Activated CD8-positive, alpha-beta memory T cell treated with anti-CD3 and anti-CD28 coated beads, Interleukin-2, amount 50 U/mL, for 24 hours (primary cell): ENCODE results near the gene PPP1R16B.
A peak's percentile ranks its signal among the peaks of the same experiment; 100 is the strongest.
"Not testable (repeated sequence)": the region's sequence is repeated elsewhere in the genome, so short reads cannot be mapped to it uniquely, and the experiment has no call there.

Experiments
- DNase-seq: peaks from one replicate; pipeline ENCODE4 v3.0.0-alpha.2; 2020; ENCODE audit errors: extremely low read depth

Gene PPP1R16B

GRCh38 chr20:38935285-38935684 is 129.8 kb downstream of the PPP1R16B start:
- no peak for DNase-seq

GRCh38 chr20:38935967-38936407 is 130.5 kb downstream of the PPP1R16B start:
- no peak for DNase-seq

- DNase-seq, result no peak
Measured at GRCh38 chr20:38937000-38937399, 131.5 kb downstream of the PPP1R16B start.

GRCh38 chr20:38937978-38938473 is 132.5 kb downstream of the PPP1R16B start:
- no peak for DNase-seq

- DNase-seq, result no peak
Measured at GRCh38 chr20:38939686-38940085, 134.2 kb downstream of the PPP1R16B start.

- no peak for DNase-seq
Measured at GRCh38 chr20:38940644-38941043, 135.1 kb downstream of the PPP1R16B start.

GRCh38 chr20:38941726-38942389 is 136.4 kb downstream of the PPP1R16B start:
- DNase-seq, result no peak

GRCh38 chr20:38945012-38945411 is 139.5 kb downstream of the PPP1R16B start:
- DNase-seq, result no peak

- DNase-seq, result no peak
Measured at GRCh38 chr20:38946836-38947235, 141.3 kb downstream of the PPP1R16B start.

GRCh38 chr20:38947931-38948362 is 142.4 kb downstream of the PPP1R16B start:
- no peak for DNase-seq

- no peak for DNase-seq
Measured at GRCh38 chr20:38950254-38950653, 144.8 kb downstream of the PPP1R16B start.

GRCh38 chr20:38951611-38952010 is 146.1 kb downstream of the PPP1R16B start:
- DNase-seq, result no peak

- no peak for DNase-seq
Measured at GRCh38 chr20:38952153-38952552, 146.7 kb downstream of the PPP1R16B start.

- no peak for DNase-seq
Measured at GRCh38 chr20:38953630-38954340, 148.3 kb downstream of the PPP1R16B start.

- no peak for DNase-seq
Measured at GRCh38 chr20:38957235-38957876, 151.9 kb downstream of the PPP1R16B start.

- DNase-seq, result no peak
Measured at GRCh38 chr20:38957915-38958485, 152.5 kb downstream of the PPP1R16B start.

- DNase-seq, result not testable (repeated sequence)
Measured at GRCh38 chr20:38960187-38960687, 154.7 kb downstream of the PPP1R16B start.

GRCh38 chr20:38961530-38962043 is 156.1 kb downstream of the PPP1R16B start:
- peak; percentile 0 for DNase-seq

GRCh38 chr20:38962044-38962927 is 156.8 kb downstream of the PPP1R16B start, which contains the start of gene DHX35:
Gene DHX35, plus strand, starts transcription at chr20:38962344. Its CDS starts 24 bp downstream, at chr20:38962368.
- peak; percentile 93 for DNase-seq

GRCh38 chr20:38962928-38963401 is 157.5 kb downstream of the PPP1R16B start:
- DNase-seq, result no peak
